ENCODE data around the gene TIE1.
"Not testable (repeated sequence)": the region's sequence is repeated elsewhere in the genome, so short reads cannot be mapped to it uniquely, and the experiment has no call there.

Gene TIE1

GRCh38 chr1:43363935-43364525, 63.2 kb downstream of the TIE1 start:
- no peak for DNase-seq

GRCh38 chr1:43365678-43366077, 64.9 kb downstream of the TIE1 start:
- no peak for DNase-seq

GRCh38 chr1:43366179-43366578, 65.4 kb downstream of the TIE1 start:
- no peak for DNase-seq

GRCh38 chr1:43366601-43367025, 65.8 kb downstream of the TIE1 start:
- peak; percentile 48 for DNase-seq

- no peak for DNase-seq
These were observed 66.5 kb downstream of the TIE1 start for GRCh38 chr1:43367026-43367903.

- peak; percentile 91 for DNase-seq
These were observed 67.3 kb downstream of the TIE1 start, which contains the start of gene ELOVL1 for GRCh38 chr1:43367904-43368645. ELOVL1 (minus strand) TSS chr1:43368011; CDS start chr1:43365609, 2,402 bp downstream.

- no peak for DNase-seq
These were observed 67.9 kb downstream of the TIE1 start for GRCh38 chr1:43368646-43369020.

GRCh38 chr1:43369779-43370178, 69.0 kb downstream of the TIE1 start:
- DNase-seq, result not testable (repeated sequence)

GRCh38 chr1:43370564-43370963, 69.8 kb downstream of the TIE1 start:
- no peak for DNase-seq

GRCh38 chr1:43372172-43372571, 71.4 kb downstream of the TIE1 start:
- peak; percentile 18 for DNase-seq

Data from fibroblast of skin of back (primary cell).